Central memory CD8-positive, alpha-beta T cell (primary cell): ENCODE data around the gene COL23A1.

Experiments
- ATAC-seq: fragments of 150-1000 bp; cut with Tn5 transposase; replicated peaks from 2 replicates; pipeline ENCODE4 v1.10.0; 2022; ENCODE audit warnings: mild to moderate bottlenecking, moderate FRiP score, moderate number of reproducible peaks; ENCODE audit not compliant: poor library complexity, severe bottlenecking; ENCODE audit errors: extremely low read depth
- DNase-seq, 2 donors: peaks; one replicate each; pipeline ENCODE4 v3.0.0; 2021; ENCODE audit warnings: low spot score in 2 of 2
- H3K27ac Mint-ChIP-seq: one replicate; pipeline ENCODE4 v1.8.0; 2022; ENCODE audit warnings: low read depth, mild to moderate bottlenecking, moderate library complexity, mixed read lengths
- H3K27me3 Mint-ChIP-seq: one replicate; pipeline ENCODE4 v1.8.0; 2022; ENCODE audit warnings: mixed read lengths
- H3K36me3 Mint-ChIP-seq: one replicate; pipeline ENCODE4 v1.8.0; 2022; ENCODE audit warnings: mild to moderate bottlenecking, moderate library complexity, mixed read lengths; ENCODE audit not compliant: insufficient read depth
- H3K4me1 Mint-ChIP-seq: one replicate; pipeline ENCODE4 v1.8.0; 2022; ENCODE audit warnings: mixed read lengths
- H3K4me3 Mint-ChIP-seq: one replicate; pipeline ENCODE4 v1.8.0; 2022; ENCODE audit warnings: mild to moderate bottlenecking, moderate library complexity, mixed read lengths
- H3K9me3 Mint-ChIP-seq: one replicate; pipeline ENCODE4 v1.8.0; 2022; ENCODE audit warnings: mixed read lengths

COL23A1 gene

GRCh38 chr5:178546675-178547033, 43.5 kb downstream of the COL23A1 start:
- no peaks in the 10 kb centered on the region for H3K9me3 Mint-ChIP-seq
- no peaks in the 10 kb centered on the region for H3K36me3 Mint-ChIP-seq
- H3K27me3 Mint-ChIP-seq = peaks cover 20% of the 10 kb centered on the region
- no peak overlapping the region for H3K27ac Mint-ChIP-seq
- no peak overlapping the region for H3K4me3 Mint-ChIP-seq
- ATAC-seq = no peak
- H3K4me1 Mint-ChIP-seq = no peaks in the 10 kb centered on the region
- no peak for DNase-seq

GRCh38 chr5:178545941-178546674, 44.1 kb downstream of the COL23A1 start:
- no peak overlapping the region for H3K27ac Mint-ChIP-seq
- no peaks in the 10 kb centered on the region for H3K9me3 Mint-ChIP-seq
- H3K36me3 Mint-ChIP-seq = no peaks in the 10 kb centered on the region
- H3K4me1 Mint-ChIP-seq = no peaks in the 10 kb centered on the region
- no peak overlapping the region for H3K4me3 Mint-ChIP-seq
- H3K27me3 Mint-ChIP-seq = peaks cover 20% of the 10 kb centered on the region
- ATAC-seq (no peak), DNase-seq (no peak)

GRCh38 chr5:178545176-178545575, 45.0 kb downstream of the COL23A1 start:
- DNase-seq (no peak), ATAC-seq (no peak)
- no peaks in the 10 kb centered on the region for H3K4me1 Mint-ChIP-seq
- no peak overlapping the region for H3K27ac Mint-ChIP-seq
- no peak overlapping the region for H3K4me3 Mint-ChIP-seq
- no peaks in the 10 kb centered on the region for H3K36me3 Mint-ChIP-seq
- H3K27me3 Mint-ChIP-seq = peaks cover 20% of the 10 kb centered on the region
- H3K9me3 Mint-ChIP-seq = no peaks in the 10 kb centered on the region

GRCh38 chr5:178544166-178544834, 45.9 kb downstream of the COL23A1 start:
- Mint-ChIP-seq H3K4me3 (no peak overlapping the region), H3K9me3 (no peaks in the 10 kb centered on the region), H3K27ac (no peak overlapping the region), H3K27me3 (peaks cover 20% of the 10 kb centered on the region), H3K36me3 (no peaks in the 10 kb centered on the region), H3K4me1 (no peaks in the 10 kb centered on the region)
- DNase-seq = no peak
- no peak for ATAC-seq

- no peak for DNase-seq
- H3K27ac Mint-ChIP-seq = no peak overlapping the region
- no peaks in the 10 kb centered on the region for H3K9me3 Mint-ChIP-seq
- no peak overlapping the region for H3K4me3 Mint-ChIP-seq
- ATAC-seq = no peak
- H3K27me3 Mint-ChIP-seq = peaks cover 20% of the 10 kb centered on the region
- no peaks in the 10 kb centered on the region for H3K36me3 Mint-ChIP-seq
- H3K4me1 Mint-ChIP-seq = no peaks in the 10 kb centered on the region
These were observed 47.7 kb downstream of the COL23A1 start for GRCh38 chr5:178542455-178542854.

- H3K4me3 Mint-ChIP-seq = no peak overlapping the region
- DNase-seq (no peak), ATAC-seq (no peak)
- H3K27ac Mint-ChIP-seq = no peak overlapping the region
- no peaks in the 10 kb centered on the region for H3K9me3 Mint-ChIP-seq
- no peaks in the 10 kb centered on the region for H3K36me3 Mint-ChIP-seq
- H3K4me1 Mint-ChIP-seq = no peaks in the 10 kb centered on the region
- H3K27me3 Mint-ChIP-seq = peaks cover 10% of the 10 kb centered on the region
These were observed 49.7 kb downstream of the COL23A1 start for GRCh38 chr5:178540526-178540925.

GRCh38 chr5:178538741-178539229, 51.4 kb downstream of the COL23A1 start:
- H3K27me3 Mint-ChIP-seq = peaks cover 16% of the 10 kb centered on the region

GRCh38 chr5:178537467-178538371, 52.5 kb downstream of the COL23A1 start:
- Mint-ChIP-seq H3K27me3 (peaks cover 22% of the 10 kb centered on the region), H3K36me3 (no peaks in the 10 kb centered on the region), H3K4me3 (no peak overlapping the region), H3K9me3 (no peaks in the 10 kb centered on the region), H3K4me1 (no peaks in the 10 kb centered on the region), H3K27ac (no peak overlapping the region)
- no peak for DNase-seq
- ATAC-seq = no peak

More at GRCh38 chr5:178538741-178539229, 51.4 kb downstream of the COL23A1 start:
- no peaks in the 10 kb centered on the region for H3K36me3 Mint-ChIP-seq
- H3K9me3 Mint-ChIP-seq = no peaks in the 10 kb centered on the region
- H3K4me1 Mint-ChIP-seq = no peaks in the 10 kb centered on the region
- DNase-seq (no peak), ATAC-seq (no peak)
- H3K27ac Mint-ChIP-seq = no peak overlapping the region
- H3K4me3 Mint-ChIP-seq = no peak overlapping the region

GRCh38 chr5:178536541-178537466, 53.4 kb downstream of the COL23A1 start:
- H3K27me3 Mint-ChIP-seq = peaks cover 20% of the 10 kb centered on the region
- DNase-seq (no peak), ATAC-seq (no peak)
- no peaks in the 10 kb centered on the region for H3K9me3 Mint-ChIP-seq
- no peaks in the 10 kb centered on the region for H3K36me3 Mint-ChIP-seq
- no peak overlapping the region for H3K4me3 Mint-ChIP-seq
- no peak overlapping the region for H3K27ac Mint-ChIP-seq
- H3K4me1 Mint-ChIP-seq = no peaks in the 10 kb centered on the region

- Mint-ChIP-seq H3K4me1 (no peaks in the 10 kb centered on the region), H3K4me3 (no peak overlapping the region), H3K27ac (no peak overlapping the region), H3K36me3 (no peaks in the 10 kb centered on the region), H3K27me3 (peaks cover 20% of the 10 kb centered on the region), H3K9me3 (no peaks in the 10 kb centered on the region)
- DNase-seq (no peak), ATAC-seq (no peak)
These were observed 54.7 kb downstream of the COL23A1 start for GRCh38 chr5:178535299-178536175.

GRCh38 chr5:178533136-178533535, 57.1 kb downstream of the COL23A1 start:
- no peaks in the 10 kb centered on the region for H3K4me1 Mint-ChIP-seq

More at GRCh38 chr5:178533136-178533535, 57.1 kb downstream of the COL23A1 start:
- Mint-ChIP-seq H3K36me3 (no peaks in the 10 kb centered on the region), H3K4me3 (no peak overlapping the region), H3K9me3 (no peaks in the 10 kb centered on the region), H3K27ac (no peak overlapping the region), H3K27me3 (peaks cover 20% of the 10 kb centered on the region)
- no peak for DNase-seq
- no peak for ATAC-seq
